HG03060 (cell line): Measurements from ENCODE around the gene KATNAL2.

ENCODE experiments used
- ATAC-seq: cut with Tn5 transposase; IDR thresholded peaks from one replicate; pipeline ENCODE4 v1.9.1; 2021; ENCODE audit warnings: low read depth, moderate number of reproducible peaks; ENCODE audit not compliant: unreplicated experiment

Gene KATNAL2

GRCh38 chr18:46917108-46917802 is at the start of gene KATNAL2, which contains the start of gene PIAS2:
TSS of gene KATNAL2 (plus strand) at chr18:46917602. CDS start at chr18:46946873, 29,271 bp downstream.
TSS of gene PIAS2 (minus strand) at chr18:46917507. CDS start at chr18:46917345, 162 bp downstream.
- peak; percentile 38 for ATAC-seq

DNA sequence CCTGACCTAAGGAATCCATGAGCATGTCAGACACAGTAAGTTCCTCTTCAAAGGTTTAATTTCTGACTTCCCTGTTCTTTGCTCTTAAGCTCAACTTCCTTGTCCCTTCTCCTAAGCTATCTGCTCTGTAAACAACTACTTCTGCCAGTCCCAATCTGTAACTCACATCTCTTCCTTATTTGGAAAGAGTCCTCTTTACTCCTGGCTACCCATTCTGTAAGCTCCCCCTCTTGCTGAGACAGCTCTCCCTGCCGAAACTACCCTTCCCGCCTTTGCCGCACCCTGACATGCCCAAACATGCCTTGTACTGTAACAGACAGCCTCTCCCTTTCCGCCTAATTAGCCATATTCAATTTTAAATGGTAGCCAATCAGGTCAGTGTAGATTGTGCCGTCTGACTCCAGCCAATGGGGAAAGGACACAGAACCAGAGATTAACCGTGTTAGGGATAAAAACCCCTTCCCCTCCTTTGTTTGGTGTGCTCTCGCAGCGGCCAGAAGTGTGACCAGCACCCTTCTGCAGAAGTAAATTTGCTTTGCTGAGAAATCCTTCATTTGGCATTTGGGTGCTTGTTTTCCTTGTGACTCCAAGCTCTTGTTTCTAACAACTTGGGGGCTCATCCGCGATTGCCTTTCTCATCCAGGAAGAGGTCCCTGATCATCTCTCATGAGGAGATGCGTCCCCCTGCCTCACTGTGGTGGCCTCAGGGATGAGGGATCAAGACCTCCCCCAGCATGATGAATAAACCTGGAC is 49.1 kb upstream of the KATNAL2 start:
- ATAC-seq: no peak

GRCh38 chr18:46877329-46877987 is 39.9 kb upstream of the KATNAL2 start:
- ATAC-seq: no peak

DNA sequence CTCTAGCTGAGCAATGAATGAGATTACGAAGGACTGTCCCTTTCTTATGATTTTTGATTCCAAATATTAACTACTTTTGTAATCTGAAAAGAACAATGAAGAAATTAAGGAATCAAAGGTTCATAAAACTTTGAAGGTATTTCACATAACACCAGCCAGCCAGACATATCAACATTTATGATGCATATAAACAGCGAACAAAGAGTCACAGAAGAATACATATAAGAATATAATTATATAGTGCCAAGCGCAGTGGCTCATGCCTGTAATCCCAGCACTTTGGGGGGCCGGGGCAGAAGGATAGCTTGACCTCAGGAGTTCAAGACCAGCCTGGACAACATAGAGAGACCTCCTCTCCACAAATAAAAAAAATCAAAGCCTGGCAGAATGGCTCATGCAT is 34.2 kb upstream of the KATNAL2 start:
- no peak for ATAC-seq

DNA sequence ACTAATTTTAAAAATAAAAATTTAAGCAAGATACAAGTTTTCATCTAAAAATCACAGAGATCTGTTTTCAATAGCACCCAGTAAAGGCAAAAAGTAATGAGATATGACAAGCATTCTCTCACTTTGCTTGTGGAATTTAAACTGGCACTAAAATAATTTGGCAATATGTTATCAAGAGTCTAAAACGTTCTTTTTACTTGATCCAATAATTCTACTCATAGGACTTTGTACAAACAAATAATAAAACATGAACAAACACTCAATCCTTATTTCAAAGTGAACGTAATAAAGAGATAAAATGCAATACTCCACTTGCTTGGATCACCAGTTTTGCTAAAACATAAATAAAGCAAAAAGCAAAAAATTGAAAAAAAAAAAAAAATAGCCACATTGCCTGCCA is 30.5 kb upstream of the KATNAL2 start:
- ATAC-seq: no peak

DNA sequence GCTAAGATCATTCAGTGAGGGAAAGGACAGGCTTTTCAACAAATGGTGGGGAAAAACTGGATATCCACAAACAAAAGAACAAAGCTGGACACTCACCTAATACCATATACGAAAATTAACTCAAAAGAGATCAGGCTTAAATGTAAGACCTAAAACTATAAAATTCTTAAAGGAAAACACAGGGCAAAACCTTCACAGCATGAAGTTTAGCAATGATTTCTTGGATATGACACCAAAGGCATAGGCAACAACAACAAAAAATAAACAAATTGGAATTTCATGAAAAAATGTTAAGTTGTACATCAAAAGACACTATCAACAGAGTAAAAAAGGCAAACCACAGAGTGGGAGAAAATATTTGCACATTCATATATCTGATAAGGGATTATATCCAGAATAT is 28.4 kb upstream of the KATNAL2 start:
- no peak for ATAC-seq

GRCh38 chr18:46891742-46892214 is 25.6 kb upstream of the KATNAL2 start:
- peak; percentile 64 for ATAC-seq

GRCh38 chr18:46892842-46893241 is 24.6 kb upstream of the KATNAL2 start:
- ATAC-seq: peak; percentile 35

DNA sequence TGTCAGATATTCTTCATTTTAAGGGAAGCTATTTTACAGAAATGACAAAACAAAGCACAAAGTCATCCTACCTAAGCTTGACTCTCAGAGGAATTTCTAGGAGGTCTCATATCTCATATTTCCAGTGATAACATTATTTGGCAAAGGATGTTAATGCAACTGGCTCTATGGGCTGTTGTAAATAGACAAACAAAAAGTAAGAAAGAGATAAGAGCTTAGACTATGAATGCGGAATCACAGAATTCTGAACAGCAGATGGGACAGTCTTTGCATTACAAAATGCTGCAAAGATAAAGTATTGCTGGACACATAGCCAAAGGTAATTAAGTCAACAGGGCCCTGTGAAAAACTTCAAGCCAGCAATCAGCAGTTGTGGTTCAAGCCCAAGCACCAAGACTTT is 24.0 kb upstream of the KATNAL2 start:
- ATAC-seq: no peak

DNA sequence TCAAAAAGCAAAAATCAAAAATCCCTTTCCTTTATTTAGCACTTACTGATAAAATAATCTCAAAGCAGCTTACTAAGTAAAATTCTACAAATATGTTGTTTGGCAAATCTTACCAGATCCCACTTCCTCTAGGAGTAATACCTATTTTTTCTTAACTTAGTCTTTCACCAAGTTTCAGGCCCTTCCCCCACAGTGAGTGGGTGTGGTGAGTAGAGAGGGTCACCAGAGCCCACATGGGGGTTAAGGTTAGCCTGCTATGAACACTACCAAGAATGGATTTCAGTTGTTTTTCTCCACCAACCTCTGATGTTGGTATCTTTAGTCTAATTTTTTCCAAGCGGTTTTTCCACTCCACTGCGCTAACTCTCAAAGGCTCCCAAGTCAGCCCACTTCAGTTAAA is 23.3 kb upstream of the KATNAL2 start:
- ATAC-seq: no peak

DNA sequence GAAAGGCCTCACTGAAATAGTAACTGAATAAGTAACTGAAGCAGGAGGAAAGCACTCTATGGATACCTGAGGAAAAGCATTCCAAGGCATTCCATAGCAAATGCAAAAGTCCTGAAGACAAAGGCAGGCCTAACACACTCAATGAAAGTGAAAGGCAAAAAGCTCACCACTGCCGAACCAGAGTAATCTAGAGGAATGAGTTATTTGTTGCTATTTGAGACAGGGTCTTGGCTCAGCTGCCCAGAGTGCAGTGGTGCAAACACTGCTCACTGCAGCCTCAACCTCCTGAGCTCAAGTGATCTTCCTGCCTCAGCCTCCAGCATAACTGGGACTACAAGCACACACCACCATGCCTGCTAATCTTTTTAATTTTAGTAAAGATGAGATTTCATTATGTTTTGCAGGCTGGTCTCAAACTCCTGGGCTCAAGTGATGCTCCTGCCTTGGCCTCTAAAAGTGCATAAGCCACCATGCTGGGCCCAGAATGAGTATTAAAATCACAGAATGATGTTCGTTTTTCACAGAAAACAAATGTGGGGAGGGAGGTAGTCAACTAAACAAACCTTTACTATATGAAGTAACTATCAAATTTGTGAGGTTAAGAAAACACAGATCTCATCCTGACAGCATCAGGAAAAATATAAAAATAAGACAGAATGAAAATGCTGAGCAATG is 18.0 kb upstream of the KATNAL2 start:
- ATAC-seq: peak; percentile 62

DNA sequence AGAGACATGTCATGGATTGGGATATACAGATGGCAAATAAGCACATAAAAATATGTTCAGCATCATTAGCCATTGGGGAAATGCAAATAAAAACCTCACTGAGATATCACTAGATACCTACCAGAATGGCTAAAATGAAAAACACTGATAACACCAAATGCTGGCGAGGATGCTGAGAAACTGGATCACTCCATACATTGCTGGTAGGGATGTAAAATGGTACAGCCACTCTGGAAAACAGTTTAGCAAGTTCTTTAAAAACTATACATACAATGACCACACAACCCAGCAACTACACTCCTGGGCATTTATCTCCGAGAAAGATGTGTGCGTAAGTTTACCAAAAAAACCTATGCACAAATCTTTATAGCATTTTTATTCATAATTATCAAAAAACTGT is 14.0 kb upstream of the KATNAL2 start:
- no peak for ATAC-seq

DNA sequence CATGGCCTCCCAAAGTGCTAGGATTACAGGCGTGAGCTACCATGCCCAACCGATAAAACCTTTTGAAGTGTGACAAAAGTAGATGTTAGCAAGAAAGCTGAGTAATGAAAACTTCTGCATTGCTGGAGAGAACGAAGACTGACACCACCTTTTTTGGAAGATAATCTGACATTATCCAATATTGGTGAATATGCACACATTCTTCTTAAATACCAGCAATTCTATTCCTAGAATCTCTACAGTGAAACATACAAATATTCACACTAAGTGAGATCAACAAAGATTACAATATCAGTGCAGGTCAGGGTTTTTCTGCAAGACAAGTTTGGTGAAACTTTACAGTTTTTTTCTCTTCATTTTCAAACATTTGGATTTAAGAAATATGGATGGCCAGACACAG is 7.9 kb upstream of the KATNAL2 start:
- no peak for ATAC-seq

GRCh38 chr18:46910856-46911255 is 6.5 kb upstream of the KATNAL2 start:
- ATAC-seq: no peak

DNA sequence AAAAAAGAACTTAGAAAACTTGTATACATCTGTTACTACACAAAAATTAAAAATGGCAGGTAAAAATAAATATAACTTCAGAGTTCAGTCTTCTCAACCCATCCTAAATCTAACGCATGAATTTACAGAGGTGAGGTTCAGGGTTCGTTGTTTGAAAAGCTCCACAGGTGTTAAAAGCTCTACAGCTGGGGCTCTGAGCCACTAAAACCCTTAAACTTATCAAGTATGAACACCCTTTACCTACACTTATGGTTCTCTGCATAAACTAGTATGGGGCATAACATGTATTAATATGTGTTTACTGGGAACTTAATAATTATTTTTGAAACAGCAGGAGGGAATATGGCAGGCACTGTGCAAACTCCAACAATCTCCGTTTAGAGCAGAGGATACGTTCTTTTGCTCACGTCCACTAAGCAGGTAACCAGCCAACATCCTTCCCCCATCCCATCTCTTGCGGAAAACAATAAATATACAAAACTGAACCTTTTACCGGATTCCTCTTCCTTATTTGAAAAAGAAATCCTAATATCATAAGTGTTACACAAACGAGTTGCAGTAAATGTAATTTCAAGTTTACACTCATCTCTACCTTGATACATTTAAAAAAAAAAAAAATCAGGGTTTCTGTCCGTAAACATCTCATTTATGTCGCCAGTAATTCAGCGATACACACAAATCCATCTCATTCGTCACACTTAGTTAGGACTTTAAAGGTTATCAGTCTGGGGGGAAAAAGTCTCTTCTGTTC is 1.4 kb upstream of the KATNAL2 start:
- no peak for ATAC-seq

DNA sequence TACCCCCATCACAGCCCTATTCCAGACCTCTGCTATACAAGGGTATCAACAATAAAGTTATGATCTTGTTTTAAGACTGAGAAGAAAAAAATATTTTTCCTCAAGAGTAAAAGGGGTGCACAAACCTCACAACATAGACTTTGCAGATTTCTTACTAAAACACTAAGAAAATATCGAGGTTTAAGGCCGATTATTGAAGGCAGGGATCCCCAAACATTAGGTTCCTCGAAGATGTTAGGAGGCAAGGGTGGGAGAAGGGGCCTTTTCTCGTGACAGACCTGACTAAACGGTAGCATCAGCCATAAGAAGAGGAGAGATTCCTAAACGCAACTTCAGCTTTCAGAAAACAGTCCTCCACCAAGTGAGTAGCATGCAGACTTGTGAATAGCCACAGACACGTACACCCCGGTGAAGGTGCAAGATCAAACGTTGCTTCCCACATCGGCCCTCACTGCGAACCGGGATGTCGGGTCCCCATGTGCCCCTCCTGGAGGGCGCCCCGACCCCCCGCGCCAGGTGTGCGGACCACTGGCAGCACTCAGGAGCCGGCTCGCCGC is 773 bp upstream of the KATNAL2 start:
- peak; percentile 9 for ATAC-seq

DNA sequence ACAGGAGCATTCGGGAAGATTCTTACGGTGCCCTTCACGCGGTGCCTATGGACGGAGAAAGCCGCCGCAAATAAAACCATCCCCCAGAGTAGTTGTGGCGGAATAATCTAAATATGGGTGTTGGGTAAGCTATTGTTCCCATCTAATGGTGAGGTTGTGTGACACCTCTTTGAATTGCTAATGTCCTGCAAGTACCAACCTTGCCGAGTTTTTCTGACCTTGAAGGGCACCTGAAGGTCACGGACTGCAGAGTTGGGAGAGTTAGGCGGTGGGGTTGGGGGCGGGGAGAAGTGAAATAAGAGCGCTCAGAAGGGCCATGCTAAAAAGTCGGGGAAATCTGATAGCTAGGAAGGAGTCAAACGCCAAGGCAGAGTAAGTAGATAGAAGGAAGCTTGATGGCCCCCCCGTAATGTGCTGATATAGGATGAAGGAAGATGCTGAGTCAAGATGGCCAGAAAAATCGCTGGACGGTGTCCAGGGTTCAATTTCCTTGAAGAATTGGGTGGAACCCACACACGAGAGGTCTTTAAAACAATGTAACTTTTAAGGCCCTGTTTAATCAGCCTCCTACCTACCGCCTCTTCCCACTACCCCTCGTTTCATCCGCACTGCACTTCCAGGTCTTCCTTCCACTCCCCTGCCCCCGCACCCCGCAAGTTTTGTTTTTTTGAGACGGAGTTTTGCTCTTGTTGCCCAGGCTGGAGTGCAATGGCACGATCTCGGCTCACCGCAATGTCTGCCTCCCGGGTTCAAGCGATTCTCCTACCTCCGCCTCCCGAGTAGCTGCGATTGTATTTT is 600 bp downstream of the KATNAL2 start:
- no peak for ATAC-seq

GRCh38 chr18:46920067-46920466 is 2.7 kb downstream of the KATNAL2 start:
- ATAC-seq: no peak

DNA sequence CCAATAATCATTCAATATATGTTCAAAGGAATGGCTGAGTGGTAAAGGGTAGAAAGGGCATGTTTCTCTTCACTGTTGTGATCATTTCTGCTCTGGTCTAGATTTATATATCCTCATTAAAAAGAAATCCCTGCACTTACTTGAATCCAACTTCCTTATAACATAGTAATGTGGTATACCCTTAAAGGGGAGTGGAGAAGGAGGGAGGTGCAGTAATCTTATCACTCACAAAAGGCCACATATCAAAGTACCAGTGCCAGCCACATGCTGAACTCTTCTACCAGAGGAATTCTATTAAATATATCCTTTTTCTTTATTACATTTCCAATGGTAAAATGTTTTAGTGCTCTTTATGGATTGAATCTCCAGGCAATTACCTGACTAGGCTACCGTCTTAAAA is 3.3 kb downstream of the KATNAL2 start:
- ATAC-seq: no peak
